Smooth muscle cell (in vitro differentiated cells): ENCODE results near the gene SPRED2. TPM values are rescaled to one million over a fixed set of nuclear protein-coding genes. Genes with fewer than 3 reads are reported as not detected.
A peak's percentile ranks its signal among the peaks of the same experiment; 100 is the strongest.

Experiments
- DNase-seq: peaks from one replicate; lab custom pipeline; 2025; ENCODE audit not compliant: unreplicated experiment; lab: John Stamatoyannopoulos, UW
- H2AFZ ChIP-seq: fragments of 200-600 bp; sonication (generic); 2 replicates; pipeline ENCODE4 v1.6.0; 2016; ENCODE audit warnings: antibody characterized with exemption, low read depth, mild to moderate bottlenecking
- H3F3A ChIP-seq: fragments of 200-600 bp; sonication (generic); 2 replicates; pipeline ENCODE4 v1.6.0; 2017; ENCODE audit warnings: antibody characterized with exemption, low read depth
- H3K27ac ChIP-seq: fragments of 200-600 bp; sonication (generic); 2 replicates; pipeline ENCODE4 v1.5.1; 2016; ENCODE audit warnings: low read depth, mild to moderate bottlenecking
- H3K27me3 ChIP-seq: fragments of 200-600 bp; sonication (generic); 2 replicates; pipeline ENCODE4 v1.6.1; 2016; ENCODE audit warnings: low read depth, mild to moderate bottlenecking
- H3K36me3 ChIP-seq: fragments of 200-600 bp; sonication (generic); 2 replicates; pipeline ENCODE4 v1.5.1; 2016; ENCODE audit warnings: low read depth
- H3K4me1 ChIP-seq: fragments of 200-600 bp; sonication (generic); 2 replicates; pipeline ENCODE4 v1.5.1; 2016; ENCODE audit warnings: low read depth
- H3K4me2 ChIP-seq: fragments of 200-600 bp; sonication (generic); 2 replicates; pipeline ENCODE4 v1.6.0; 2016; ENCODE audit warnings: mild to moderate bottlenecking
- H3K4me3 ChIP-seq: fragments of 200-600 bp; sonication (generic); 2 replicates; pipeline ENCODE4 v1.5.1; 2016; ENCODE audit warnings: mild to moderate bottlenecking
- H3K79me2 ChIP-seq: fragments of 200-600 bp; sonication (generic); 2 replicates; pipeline ENCODE4 v1.6.0; 2016; ENCODE audit warnings: low read depth, mild to moderate bottlenecking
- H3K9ac ChIP-seq: fragments of 200-600 bp; sonication (generic); 2 replicates; pipeline ENCODE4 v1.6.0; 2016; ENCODE audit warnings: low read depth
- H3K9me3 ChIP-seq: fragments of 200-600 bp; sonication (generic); replicated peaks from 2 replicates; pipeline ENCODE4 v1.5.1; 2016; ENCODE audit warnings: low read depth
- H4K20me1 ChIP-seq: fragments of 200-600 bp; sonication (generic); 2 replicates; pipeline ENCODE4 v1.6.0; 2016; ENCODE audit warnings: low read depth
- WGBS: methylation state at CpG from one replicate; pipeline ENCODE4 v1.1.7; 2016; ENCODE audit warnings: low lambda C conversion rate; 5-methylcytosine and 5-hydroxymethylcytosine counted together
- polyA plus RNA-seq: library from polyadenylated mRNA; unstranded; fragments of >200 nt; fragmentation: Nextera tagmentation; extraction: Ambion mirVana; gene quantifications from 2 replicates; pipeline ENCODE4 v1.2.1, GENCODE V29; 2016
- total RNA-seq: library from RNA; depleted of rRNA; stranded (reverse); fragments of >200 nt; gene quantifications from 2 replicates; pipeline ENCODE4 v1.2.3, GENCODE V29; 2014
- TF ChIP-seq, protein P1 (sequence below): fragments of 200-600 bp; sonication (generic); IDR thresholded peaks from 2 replicates; pipeline ENCODE4 v1.5.1; 2017; ENCODE audit warnings: borderline replicate concordance, mild to moderate bottlenecking, antibody characterized with exemption; ENCODE audit not compliant: insufficient read depth, poor library complexity, severe bottlenecking

SPRED2 gene
- total and polyA plus RNA-seq, 2 experiments from 2014 or later: 18.3 to 23.7 TPM

DNA sequence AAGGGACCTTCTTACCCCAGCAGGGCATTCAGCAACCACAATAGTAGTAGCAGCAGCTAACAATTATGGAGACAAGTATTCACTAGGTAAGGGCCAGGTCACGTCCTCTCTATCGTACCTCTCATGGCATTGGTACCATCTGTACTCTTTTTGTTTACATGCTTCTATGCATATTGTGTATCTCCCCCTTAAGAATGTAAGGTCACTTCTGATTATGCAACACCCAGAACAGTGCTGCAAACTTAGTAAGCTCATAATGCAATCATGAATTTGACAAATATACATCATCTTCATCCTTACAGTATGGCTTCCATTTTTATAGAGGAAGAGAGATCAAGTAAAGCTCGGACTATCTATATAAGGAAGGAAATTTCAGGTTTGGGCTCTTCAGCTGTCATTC, 46.1 kb downstream of the SPRED2 start:
- H3K9ac ChIP-seq: no peak overlapping the region
- DNase-seq: no peak
- peaks cover 14% of the 10 kb centered on the region for H3K4me1 ChIP-seq
- no peak overlapping the region for H3K27ac ChIP-seq
- H4K20me1 ChIP-seq: peaks cover 98% of the 10 kb centered on the region
- no peaks in the 10 kb centered on the region for H3K27me3 ChIP-seq
- H2AFZ ChIP-seq: no peak overlapping the region
- no peaks in the 10 kb centered on the region for H3K9me3 ChIP-seq
- H3K36me3 ChIP-seq: no peaks in the 10 kb centered on the region
- 99% methylated on average over 3 of the region's 3 CpGs for WGBS
- H3K79me2 ChIP-seq: peaks cover 77% of the 10 kb centered on the region
- H3F3A ChIP-seq: peaks cover 9% of the 10 kb centered on the region
- no peak overlapping the region for H3K4me2 ChIP-seq
- TF ChIP-seq, protein P1, sequence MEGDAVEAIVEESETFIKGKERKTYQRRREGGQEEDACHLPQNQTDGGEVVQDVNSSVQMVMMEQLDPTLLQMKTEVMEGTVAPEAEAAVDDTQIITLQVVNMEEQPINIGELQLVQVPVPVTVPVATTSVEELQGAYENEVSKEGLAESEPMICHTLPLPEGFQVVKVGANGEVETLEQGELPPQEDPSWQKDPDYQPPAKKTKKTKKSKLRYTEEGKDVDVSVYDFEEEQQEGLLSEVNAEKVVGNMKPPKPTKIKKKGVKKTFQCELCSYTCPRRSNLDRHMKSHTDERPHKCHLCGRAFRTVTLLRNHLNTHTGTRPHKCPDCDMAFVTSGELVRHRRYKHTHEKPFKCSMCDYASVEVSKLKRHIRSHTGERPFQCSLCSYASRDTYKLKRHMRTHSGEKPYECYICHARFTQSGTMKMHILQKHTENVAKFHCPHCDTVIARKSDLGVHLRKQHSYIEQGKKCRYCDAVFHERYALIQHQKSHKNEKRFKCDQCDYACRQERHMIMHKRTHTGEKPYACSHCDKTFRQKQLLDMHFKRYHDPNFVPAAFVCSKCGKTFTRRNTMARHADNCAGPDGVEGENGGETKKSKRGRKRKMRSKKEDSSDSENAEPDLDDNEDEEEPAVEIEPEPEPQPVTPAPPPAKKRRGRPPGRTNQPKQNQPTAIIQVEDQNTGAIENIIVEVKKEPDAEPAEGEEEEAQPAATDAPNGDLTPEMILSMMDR: no peak
- no peak overlapping the region for H3K4me3 ChIP-seq

DNA sequence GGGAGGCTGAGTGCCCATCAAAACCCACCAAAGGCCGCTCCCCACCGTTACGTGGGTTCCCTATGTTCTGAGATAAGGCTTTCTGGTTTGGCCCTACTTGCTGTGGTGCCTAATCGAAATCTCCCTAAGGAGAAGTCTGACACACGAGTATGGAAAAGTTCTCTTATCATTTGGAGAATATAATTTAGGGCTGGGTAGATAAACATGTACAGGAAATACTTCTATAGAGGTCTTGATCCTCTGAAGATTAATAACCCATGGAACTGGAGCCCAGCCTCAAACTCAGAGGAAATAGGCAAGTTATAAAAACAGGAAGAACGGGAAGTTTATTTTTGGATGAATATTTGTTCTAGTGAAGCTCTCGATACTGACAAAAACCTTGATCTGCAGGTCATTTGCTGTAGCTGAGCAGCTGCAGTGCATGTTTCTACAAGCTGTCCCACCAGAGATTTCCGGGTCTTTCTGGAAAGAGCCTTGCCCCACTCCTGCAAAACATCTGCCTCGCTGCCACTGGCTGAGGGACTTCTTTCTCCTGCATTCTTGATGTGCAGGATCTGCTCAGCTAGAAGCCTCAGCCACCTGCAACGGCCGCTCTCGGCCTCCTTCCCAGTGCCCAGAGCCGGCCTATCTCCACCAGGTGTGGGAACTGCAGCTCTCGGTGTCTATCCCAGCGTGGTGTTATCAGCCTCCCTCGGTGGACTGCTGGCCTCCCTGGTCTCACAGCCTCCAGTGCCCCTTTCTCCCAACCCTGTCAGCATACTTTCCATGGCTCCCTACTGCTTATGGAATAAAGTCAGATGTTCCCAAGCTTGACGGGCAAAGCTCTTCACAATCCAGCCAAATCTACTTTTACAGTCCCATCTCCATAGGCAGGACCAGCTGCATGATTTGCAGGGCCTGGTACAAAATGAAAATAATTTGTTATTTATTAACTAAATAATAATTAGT, 48.6 kb downstream of the SPRED2 start:
- Histone ChIP-seq H3K4me3 (no peak overlapping the region), H3F3A (peaks cover 9% of the 10 kb centered on the region), H3K9me3 (no peaks in the 10 kb centered on the region), H3K27ac (peak overlapping the region; percentile 83), H3K36me3 (no peaks in the 10 kb centered on the region), H3K4me2 (peak overlapping the region; percentile 75), H3K4me1 (peaks cover 14% of the 10 kb centered on the region), H4K20me1 (peaks cover 98% of the 10 kb centered on the region), H3K9ac (peak overlapping the region; percentile 39), H3K27me3 (no peaks in the 10 kb centered on the region), H3K79me2 (peaks cover 74% of the 10 kb centered on the region), H2AFZ (no peak overlapping the region)
- 72% methylated on average over 15 of the region's 17 CpGs for WGBS
- TF ChIP-seq, protein P1: no peak
- DNase-seq: no peak

DNA sequence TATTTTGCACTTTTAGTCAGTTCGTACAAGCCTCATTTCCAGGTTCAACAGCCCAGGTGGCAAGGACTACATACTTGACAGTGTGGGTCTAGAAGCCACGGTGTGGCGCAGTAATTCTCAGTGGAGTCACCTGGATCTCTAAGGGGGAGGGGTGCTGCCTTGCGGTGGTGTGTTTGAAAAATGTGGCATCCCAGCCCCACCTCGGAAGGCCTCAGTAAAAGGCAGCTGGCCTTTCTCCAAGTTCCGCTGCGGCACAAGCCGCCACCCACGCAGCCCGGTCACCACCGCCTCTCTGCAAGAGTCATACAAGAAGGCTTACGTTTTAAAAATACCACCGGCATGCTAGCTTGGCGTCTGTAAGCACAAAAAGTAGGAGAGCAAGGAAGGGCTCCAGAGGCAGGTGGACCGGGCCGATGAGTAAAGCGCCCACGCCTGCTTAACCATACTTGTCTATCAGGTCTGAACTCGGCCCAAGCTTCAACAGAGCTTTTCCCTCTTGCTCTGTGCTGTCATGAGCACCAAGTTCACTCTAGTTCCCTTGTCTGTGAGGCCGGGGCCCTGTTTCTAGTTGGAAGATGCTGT, 49.5 kb downstream of the SPRED2 start:
- Histone ChIP-seq H3K27ac (peak overlapping the region; percentile 83), H3K27me3 (no peaks in the 10 kb centered on the region), H2AFZ (no peak overlapping the region), H3K4me2 (peak overlapping the region; percentile 78), H3K9me3 (no peaks in the 10 kb centered on the region), H3F3A (peaks cover 9% of the 10 kb centered on the region), H4K20me1 (peaks cover 98% of the 10 kb centered on the region), H3K9ac (peak overlapping the region; percentile 39), H3K4me3 (no peak overlapping the region), H3K36me3 (no peaks in the 10 kb centered on the region), H3K4me1 (peaks cover 16% of the 10 kb centered on the region), H3K79me2 (peaks cover 68% of the 10 kb centered on the region)
- WGBS: 14% methylated on average over 20 of the region's 20 CpGs
- TF ChIP-seq, protein P1: no peak
- peak; percentile 30 for DNase-seq
